GM23248 (cell line): ENCODE data around the gene SPINT1. TPM values are rescaled to one million over a fixed set of nuclear protein-coding genes. Genes with fewer than 3 reads are reported as not detected.

Source experiments
- DNase-seq: peaks from one replicate; pipeline ENCODE4 v3.0.0-alpha.2; 2015
- H2AFZ ChIP-seq: fragments of 200-600 bp; sonication (generic); 2 replicates; pipeline ENCODE4 v1.6.1; 2016; ENCODE audit warnings: antibody characterized with exemption
- H3F3A ChIP-seq: fragments of 200-600 bp; sonication (generic); 2 replicates; pipeline ENCODE4 v1.6.1; 2016; ENCODE audit warnings: mild to moderate bottlenecking, antibody characterized with exemption, mixed run types; ENCODE audit not compliant: insufficient read depth
- H3K27ac ChIP-seq: fragments of 200-600 bp; sonication (generic); 2 replicates; pipeline ENCODE4 v1.5.1; 2016; ENCODE audit warnings: mild to moderate bottlenecking
- H3K27me3 ChIP-seq: fragments of 200-600 bp; sonication (generic); replicated peaks from 2 replicates; pipeline ENCODE4 v1.6.1; 2016; ENCODE audit warnings: mild to moderate bottlenecking; ENCODE audit not compliant: insufficient read depth
- H3K36me3 ChIP-seq: fragments of 200-600 bp; sonication (generic); 2 replicates; pipeline ENCODE4 v1.6.1; 2016; ENCODE audit warnings: low read depth, mild to moderate bottlenecking
- H3K4me1 ChIP-seq: fragments of 200-600 bp; sonication (generic); 2 replicates; pipeline ENCODE4 v1.6.1; 2016; ENCODE audit warnings: mild to moderate bottlenecking; ENCODE audit not compliant: insufficient read depth
- H3K4me2 ChIP-seq: fragments of 200-600 bp; sonication (generic); one replicate; pipeline ENCODE4 v1.6.1; 2016; ENCODE audit warnings: mild to moderate bottlenecking; ENCODE audit not compliant: unreplicated experiment
- H3K4me3 ChIP-seq: fragments of 200-600 bp; sonication (generic); 2 replicates; pipeline ENCODE4 v1.5.1; 2016; ENCODE audit warnings: mild to moderate bottlenecking
- H3K79me2 ChIP-seq: fragments of 200-600 bp; sonication (generic); 2 replicates; pipeline ENCODE4 v1.6.1; 2016; ENCODE audit warnings: mild to moderate bottlenecking; ENCODE audit not compliant: insufficient read depth
- H3K9ac ChIP-seq: fragments of 200-600 bp; sonication (generic); 2 replicates; pipeline ENCODE4 v1.6.1; 2016; ENCODE audit warnings: mild to moderate bottlenecking
- H3K9me2 ChIP-seq: fragments of 200-600 bp; sonication (generic); 2 replicates; pipeline ENCODE4 v1.6.1; 2016; ENCODE audit warnings: mixed run types, mild to moderate bottlenecking, moderate library complexity; ENCODE audit not compliant: insufficient read depth
- H3K9me3 ChIP-seq: fragments of 200-600 bp; sonication (generic); one replicate; pipeline ENCODE4 v1.6.1; 2017; ENCODE audit warnings: low read depth
- H4K20me1 ChIP-seq: fragments of 200-600 bp; sonication (generic); 2 replicates; pipeline ENCODE4 v1.6.0; 2016; ENCODE audit not compliant: insufficient read depth
- EZH2 ChIP-seq: fragments of 200-600 bp; sonication (generic); IDR thresholded peaks from 2 replicates; pipeline ENCODE4 v1.6.1; 2018; ENCODE audit warnings: antibody characterized with exemption, mild to moderate bottlenecking; ENCODE audit not compliant: insufficient read depth, poor library complexity, severe bottlenecking
- EZH2phosphoT487 ChIP-seq: fragments of 200-600 bp; sonication (generic); IDR thresholded peaks from 2 replicates; pipeline ENCODE4 v1.6.1; 2018; ENCODE audit warnings: antibody characterized with exemption, moderate library complexity, mild to moderate bottlenecking, low read depth; ENCODE audit not compliant: insufficient read depth
- WGBS, 2 experiments: methylation state at CpG; one replicate each; pipeline ENCODE4 v1.1.6; 2015 to 2017; ENCODE audit warnings: low lambda C conversion rate in 2 of 2, low coverage in 1 of 2; ENCODE audit errors: missing lambda C conversion rate in 2 of 2; 5-methylcytosine and 5-hydroxymethylcytosine counted together
- in situ Hi-C: fragments of 300-500 bp; cut with MboI; formaldehyde crosslinking; loops from 2 replicates; pipeline ENCODE4 v1.15.0; 2020
- polyA plus RNA-seq: library from polyadenylated mRNA; unstranded; fragments of >200 nt; fragmentation: Nextera tagmentation; extraction: Ambion mirVana; gene quantifications from 2 replicates; pipeline ENCODE4 v1.2.1, GENCODE V29; 2016
- total RNA-seq: library from RNA; depleted of rRNA; stranded (reverse); fragments of >200 nt; shearing (Covaris generic); gene quantifications from 2 replicates; pipeline ENCODE4 v1.2.3, GENCODE V29; 2014

SPINT1 gene
- total and polyA plus RNA-seq, 2 experiments from 2014 or later: 0.19 to 7.8 TPM

DNA sequence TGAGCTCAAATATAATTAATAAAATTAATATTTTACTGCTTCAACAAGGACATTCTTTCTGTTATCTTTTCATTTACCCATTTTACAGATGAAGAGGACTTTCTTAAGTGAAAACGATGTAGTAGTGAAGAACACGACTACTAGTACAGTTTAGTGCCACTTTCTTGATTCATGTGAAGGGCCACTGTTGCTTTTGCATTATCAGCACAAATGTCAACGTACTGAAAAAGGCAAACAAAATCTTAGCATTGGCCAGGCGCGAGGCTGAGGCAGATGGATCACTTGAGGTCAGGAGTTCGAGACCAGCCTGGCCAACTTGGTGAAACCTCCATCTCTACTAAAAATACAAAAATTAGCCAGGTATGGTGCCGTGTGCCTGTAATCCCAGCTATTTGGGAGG, 24.8 kb upstream of the SPINT1 start:
- no peak for DNase-seq
- H3F3A ChIP-seq: no peaks in the 10 kb centered on the region
- H3K36me3 ChIP-seq: no peaks in the 10 kb centered on the region
- no peak overlapping the region for H3K4me3 ChIP-seq
- H4K20me1 ChIP-seq: no peaks in the 10 kb centered on the region
- no peaks in the 10 kb centered on the region for H3K9me2 ChIP-seq
- H3K79me2 ChIP-seq: no peaks in the 10 kb centered on the region
- H3K9ac ChIP-seq: no peak overlapping the region
- no peak overlapping the region for H3K4me2 ChIP-seq
- H2AFZ ChIP-seq: no peak overlapping the region
- H3K4me1 ChIP-seq: no peaks in the 10 kb centered on the region
- no peak overlapping the region for H3K27ac ChIP-seq
- H3K27me3 ChIP-seq: no peaks in the 10 kb centered on the region
- in situ Hi-C loops: no loop called here
- 57 to 58% methylated on average over 7 of the region's 7 CpGs for WGBS, 2 experiments
- H3K9me3 ChIP-seq: no peaks in the 10 kb centered on the region
- TF ChIP-seq EZH2phosphoT487 (no peak), EZH2 (no peak)

DNA sequence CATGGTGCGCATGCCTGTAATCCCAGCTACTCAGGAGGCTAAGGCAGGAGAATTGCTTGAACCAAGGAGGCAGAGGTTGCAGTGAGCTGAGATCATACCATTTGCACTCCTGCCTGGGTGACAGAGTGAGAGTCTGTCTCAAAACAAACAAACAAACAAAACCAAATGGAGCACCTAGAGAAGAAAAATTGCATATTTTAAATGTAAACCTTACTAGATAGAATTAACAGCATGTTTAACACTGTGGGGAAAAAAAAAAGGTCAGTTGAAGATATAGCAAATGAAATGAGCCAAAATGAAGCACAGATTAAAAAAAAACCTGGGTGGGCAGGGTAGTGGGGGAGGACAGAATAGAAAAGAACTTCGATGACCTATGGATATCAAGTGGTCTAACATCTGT, 22.7 kb upstream of the SPINT1 start:
- no peaks in the 10 kb centered on the region for H3K36me3 ChIP-seq
- 59 to 68% methylated on average over 2 of the region's 2 CpGs for WGBS, 2 experiments
- no peak for TF ChIP-seq EZH2phosphoT487
- H3K4me3 ChIP-seq: no peak overlapping the region
- H3K9me3 ChIP-seq: no peaks in the 10 kb centered on the region
- no peaks in the 10 kb centered on the region for H3F3A ChIP-seq
- no peaks in the 10 kb centered on the region for H4K20me1 ChIP-seq
- DNase-seq: no peak
- H3K4me2 ChIP-seq: no peak overlapping the region
- no peak overlapping the region for H3K27ac ChIP-seq
- H3K4me1 ChIP-seq: no peaks in the 10 kb centered on the region
- no peak overlapping the region for H3K9ac ChIP-seq
- no peaks in the 10 kb centered on the region for H3K79me2 ChIP-seq
- in situ Hi-C loops: no loop called here
- no peaks in the 10 kb centered on the region for H3K9me2 ChIP-seq
- no peak overlapping the region for H2AFZ ChIP-seq
- no peaks in the 10 kb centered on the region for H3K27me3 ChIP-seq

DNA sequence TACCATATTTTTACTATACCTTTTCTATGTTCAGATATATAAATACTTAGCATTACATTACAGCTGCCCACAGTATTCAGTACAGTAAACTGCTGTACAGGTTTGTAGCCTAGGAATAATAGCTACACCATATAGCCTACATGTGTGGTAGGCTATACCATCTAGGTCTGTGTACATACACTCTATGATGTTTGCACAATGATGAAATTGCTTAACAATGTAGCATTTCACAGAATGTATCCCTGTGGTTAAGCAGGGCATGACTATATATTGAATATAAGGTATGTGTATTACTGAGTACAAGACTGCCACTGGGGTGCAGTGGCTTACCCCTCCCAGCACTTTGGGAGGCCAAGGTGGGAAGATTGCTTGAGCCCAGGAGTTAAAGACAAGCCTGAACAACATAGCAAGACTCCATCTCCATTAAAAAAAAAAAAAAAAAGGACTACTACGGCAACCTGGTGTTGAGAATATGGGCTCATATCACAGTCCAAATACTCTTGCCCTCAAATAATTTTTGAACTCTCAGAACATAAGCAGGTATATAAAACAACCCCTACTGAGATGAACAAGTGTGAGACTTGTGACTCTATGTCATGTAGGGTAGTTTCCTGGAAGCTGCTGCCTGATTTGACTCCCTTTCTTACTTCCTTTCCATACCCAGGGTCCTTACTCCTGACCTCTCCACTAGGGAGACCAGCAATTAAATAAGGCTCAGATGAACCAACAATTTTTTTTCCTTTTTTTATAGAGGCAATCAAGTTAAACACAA, 20.1 kb upstream of the SPINT1 start:
- DNase-seq: no peak
- in situ Hi-C loops: no loop called here

DNA sequence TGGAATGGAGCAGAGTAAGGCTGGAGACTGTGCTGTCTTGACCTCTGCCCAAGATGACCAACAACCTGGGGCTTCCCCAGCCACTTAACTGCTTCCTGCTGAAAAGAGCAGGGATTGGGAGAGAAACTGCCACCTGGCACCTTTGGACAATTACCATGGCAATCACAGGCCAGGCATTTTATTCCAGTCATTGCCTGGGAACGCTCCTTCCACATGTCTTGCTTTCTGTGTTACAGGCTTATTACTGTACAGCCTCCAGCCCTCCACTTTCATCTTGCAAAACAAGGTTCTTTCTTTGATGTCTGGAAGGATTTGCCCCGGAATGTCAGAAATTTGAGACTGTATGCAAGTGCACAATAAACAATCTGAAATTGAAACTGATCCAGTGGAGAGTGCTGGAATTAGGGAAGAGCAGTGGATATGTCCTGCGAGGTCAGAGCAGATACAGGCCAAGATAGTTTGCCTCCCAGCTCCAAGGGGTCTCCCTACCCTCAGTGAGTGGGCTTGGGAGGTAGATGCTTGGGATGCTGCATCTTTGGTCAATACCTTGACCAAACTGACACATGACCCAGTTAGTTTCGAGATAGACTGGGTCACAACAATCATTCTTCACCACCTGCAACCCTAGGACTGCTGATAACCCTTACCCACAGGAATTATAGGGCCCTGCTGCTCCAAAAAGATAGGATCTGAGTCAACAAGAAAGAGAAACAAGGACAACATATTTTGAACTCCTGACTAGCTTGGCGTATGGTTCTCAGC, 18.0 kb upstream of the SPINT1 start:
- 32% methylated on average over 5 of the region's 5 CpGs for WGBS, 2 experiments
- no peaks in the 10 kb centered on the region for H3K79me2 ChIP-seq
- no peak overlapping the region for H3K27ac ChIP-seq
- no peak overlapping the region for H3K9ac ChIP-seq
- no peaks in the 10 kb centered on the region for H3K9me2 ChIP-seq
- H3K27me3 ChIP-seq: peaks cover 13% of the 10 kb centered on the region
- no peaks in the 10 kb centered on the region for H3K4me1 ChIP-seq
- H3F3A ChIP-seq: no peaks in the 10 kb centered on the region
- TF ChIP-seq EZH2 (no peak), EZH2phosphoT487 (no peak)
- no peaks in the 10 kb centered on the region for H4K20me1 ChIP-seq
- H3K36me3 ChIP-seq: no peaks in the 10 kb centered on the region
- H2AFZ ChIP-seq: no peak overlapping the region
- in situ Hi-C loops: no loop called here
- no peak overlapping the region for H3K4me2 ChIP-seq
- no peak overlapping the region for H3K4me3 ChIP-seq
- peak; percentile 17 for DNase-seq
- no peaks in the 10 kb centered on the region for H3K9me3 ChIP-seq

More for the DNA sequence above, 20.1 kb upstream of the SPINT1 start:
- TF ChIP-seq EZH2phosphoT487 (no peak), EZH2 (no peak)
- Histone ChIP-seq H3K79me2 (no peaks in the 10 kb centered on the region), H3K27ac (no peak overlapping the region), H3K4me2 (no peak overlapping the region), H4K20me1 (no peaks in the 10 kb centered on the region), H2AFZ (no peak overlapping the region), H3K9me3 (no peaks in the 10 kb centered on the region), H3K4me3 (no peak overlapping the region), H3K36me3 (no peaks in the 10 kb centered on the region), H3K27me3 (peaks cover 13% of the 10 kb centered on the region), H3K9ac (no peak overlapping the region), H3K9me2 (no peaks in the 10 kb centered on the region), H3K4me1 (no peaks in the 10 kb centered on the region), H3F3A (no peaks in the 10 kb centered on the region)
- WGBS, 2 experiments: 60 to 71% methylated on average over 1 of the region's 1 CpG
